Calu3 (cell line): ENCODE measurements around the gene SNRNP27. TPM values are rescaled to one million over a fixed set of nuclear protein-coding genes. Genes with fewer than 3 reads are reported as not detected.

Experiments used
- BruUV-seq: library from RNA; stranded (reverse); fragments of 400-500 nt; replicated peaks from 2 replicates; lab custom pipeline; 2021; lab: Mats Ljungman, UMichigan
- CTCF ChIA-PET: fragments of 300-600 bp; sonication (Branson Sonifier 250); formaldehyde crosslinking; loops from one replicate; lab custom pipeline; 2022; ENCODE audit warnings: antibody characterized with exemption; lab: Charles Lee
- DNase-seq: peaks from one replicate; pipeline ENCODE4 v3.0.0; 2022
- H3K27ac Mint-ChIP-seq: one replicate; pipeline ENCODE4 v1.8.0; 2022; ENCODE audit warnings: mixed read lengths; ENCODE audit not compliant: unreplicated experiment
- H3K27me3 Mint-ChIP-seq: one replicate; pipeline ENCODE4 v1.8.0; 2022; ENCODE audit warnings: mixed read lengths; ENCODE audit not compliant: unreplicated experiment
- H3K36me3 Mint-ChIP-seq: one replicate; pipeline ENCODE4 v1.8.0; 2022; ENCODE audit warnings: mild to moderate bottlenecking, moderate library complexity, mixed read lengths; ENCODE audit not compliant: insufficient read depth, unreplicated experiment
- H3K4me1 Mint-ChIP-seq: one replicate; pipeline ENCODE4 v1.8.0; 2022; ENCODE audit warnings: mild to moderate bottlenecking, low read depth, mixed read lengths; ENCODE audit not compliant: unreplicated experiment
- H3K4me3 Mint-ChIP-seq: one replicate; pipeline ENCODE4 v1.8.0; 2022; ENCODE audit warnings: mild to moderate bottlenecking, low read depth, moderate library complexity, mixed read lengths; ENCODE audit not compliant: unreplicated experiment
- H3K9me3 Mint-ChIP-seq: one replicate; pipeline ENCODE4 v1.8.0; 2022; ENCODE audit warnings: low read depth, mixed read lengths; ENCODE audit not compliant: unreplicated experiment
- intact Hi-C: fragments of 100-400 bp; cut with micrococcal nuclease; formaldehyde crosslinking; loops from one replicate; pipeline ENCODE4 v1.10.0; 2022; ENCODE audit not compliant: unreplicated experiment
- total RNA-seq: library from RNA; stranded (reverse); gene quantifications from 2 replicates; pipeline ENCODE4 v1.2.3, GENCODE V29; 2022
- TF ChIP-seq, protein P1 (sequence below): fragments of 200-600 bp; IDR thresholded peaks from one replicate; pipeline ENCODE4 v1.8.0; 2022; ENCODE audit warnings: antibody characterized with exemption; ENCODE audit not compliant: unreplicated experiment

SNRNP27 gene
- total RNA-seq, 1 experiment from 2014 or later, result 36.3 TPM

DNA sequence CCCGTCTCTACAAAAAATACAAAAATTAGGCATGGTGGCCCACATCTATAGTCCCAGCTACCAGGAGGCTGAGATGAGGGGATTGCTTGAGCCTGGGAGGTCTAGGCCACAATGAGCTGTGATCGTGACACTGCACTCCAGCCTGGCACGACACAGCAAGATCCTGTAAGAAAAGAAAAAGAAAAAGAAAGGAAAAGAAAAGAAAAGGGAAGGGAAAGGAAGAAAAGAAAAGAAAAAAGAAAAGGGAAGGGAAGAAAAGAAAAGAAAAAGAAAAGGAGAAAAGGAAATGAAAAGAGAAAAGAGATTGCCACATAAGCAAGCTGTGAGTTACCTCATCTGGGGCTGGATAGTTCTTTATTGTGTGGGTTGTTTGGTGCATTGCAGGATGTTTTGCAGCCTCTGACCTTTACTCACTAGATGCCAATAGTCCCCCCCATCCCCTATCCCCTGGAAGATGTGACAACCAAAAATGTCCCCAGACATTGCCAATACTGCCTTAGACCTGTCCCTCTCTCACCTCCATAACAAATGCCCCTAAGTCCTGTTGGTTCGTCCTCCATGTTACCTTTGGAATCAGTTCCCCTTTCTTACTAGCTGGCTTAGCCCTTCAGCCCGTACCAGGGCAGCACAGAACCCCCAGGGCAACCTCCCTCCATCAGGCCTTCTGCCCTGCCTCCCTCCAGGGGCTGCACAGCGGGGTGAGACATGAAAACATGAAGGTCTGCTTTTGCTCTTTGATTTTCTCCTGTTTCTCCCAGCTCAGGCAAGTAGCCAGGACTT lies 58.8 kb downstream of the SNRNP27 start:
- Mint-ChIP-seq H3K4me1 (peaks cover 16% of the 10 kb centered on the region), H3K27ac (no peak overlapping the region), H3K4me3 (no peak overlapping the region), H3K9me3 (no peaks in the 10 kb centered on the region), H3K27me3 (peaks cover 26% of the 10 kb centered on the region), H3K36me3 (no peaks in the 10 kb centered on the region)
- CTCF ChIA-PET, result no interaction called here
- TF ChIP-seq, protein P1, sequence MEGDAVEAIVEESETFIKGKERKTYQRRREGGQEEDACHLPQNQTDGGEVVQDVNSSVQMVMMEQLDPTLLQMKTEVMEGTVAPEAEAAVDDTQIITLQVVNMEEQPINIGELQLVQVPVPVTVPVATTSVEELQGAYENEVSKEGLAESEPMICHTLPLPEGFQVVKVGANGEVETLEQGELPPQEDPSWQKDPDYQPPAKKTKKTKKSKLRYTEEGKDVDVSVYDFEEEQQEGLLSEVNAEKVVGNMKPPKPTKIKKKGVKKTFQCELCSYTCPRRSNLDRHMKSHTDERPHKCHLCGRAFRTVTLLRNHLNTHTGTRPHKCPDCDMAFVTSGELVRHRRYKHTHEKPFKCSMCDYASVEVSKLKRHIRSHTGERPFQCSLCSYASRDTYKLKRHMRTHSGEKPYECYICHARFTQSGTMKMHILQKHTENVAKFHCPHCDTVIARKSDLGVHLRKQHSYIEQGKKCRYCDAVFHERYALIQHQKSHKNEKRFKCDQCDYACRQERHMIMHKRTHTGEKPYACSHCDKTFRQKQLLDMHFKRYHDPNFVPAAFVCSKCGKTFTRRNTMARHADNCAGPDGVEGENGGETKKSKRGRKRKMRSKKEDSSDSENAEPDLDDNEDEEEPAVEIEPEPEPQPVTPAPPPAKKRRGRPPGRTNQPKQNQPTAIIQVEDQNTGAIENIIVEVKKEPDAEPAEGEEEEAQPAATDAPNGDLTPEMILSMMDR, result no peak
- intact Hi-C loops, result no loop called here
- DNase-seq, result no peak
- no TSS peak for BruUV-seq

DNA sequence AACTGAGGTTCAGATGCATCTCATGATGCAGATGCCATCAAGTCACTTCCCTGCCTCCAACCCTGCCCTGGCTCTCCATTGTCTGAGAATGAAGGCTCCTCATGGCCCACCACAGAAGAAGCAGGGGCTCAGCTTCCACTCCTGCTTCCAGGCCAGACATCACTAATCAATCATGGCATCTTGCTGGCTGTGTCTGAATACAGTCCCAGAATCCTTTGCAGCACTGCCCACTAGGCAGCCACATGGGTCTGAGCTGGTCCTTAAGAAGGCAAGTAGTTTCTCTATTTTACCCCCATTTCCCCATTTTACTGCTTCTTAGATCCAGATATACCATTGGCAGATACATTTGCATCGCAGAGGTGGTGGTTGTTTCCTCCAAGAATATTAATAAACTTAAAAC lies 60.3 kb downstream of the SNRNP27 start:
- CTCF ChIA-PET, result no interaction called here
- H3K4me1 Mint-ChIP-seq, result peaks cover 12% of the 10 kb centered on the region
- no peaks in the 10 kb centered on the region for H3K9me3 Mint-ChIP-seq
- TF ChIP-seq, protein P1, result no peak
- intact Hi-C loops, result no loop called here
- DNase-seq, result no peak
- no TSS peak for BruUV-seq
- no peak overlapping the region for H3K4me3 Mint-ChIP-seq
- H3K36me3 Mint-ChIP-seq, result no peaks in the 10 kb centered on the region
- no peak overlapping the region for H3K27ac Mint-ChIP-seq
- H3K27me3 Mint-ChIP-seq, result peaks cover 42% of the 10 kb centered on the region

Other genes with a start within 250 kb of the SNRNP27 start
- gene ANXA4, start 151.8 kb upstream of the SNRNP27 start, total RNA-seq, result 1,439 and 1,638 TPM in 2 replicates
- gene GMCL1, start 64.3 kb upstream of the SNRNP27 start, total RNA-seq, result 63.8 and 76.4 TPM in 2 replicates
- 13.3 and 17.4 TPM in 2 replicates for gene MXD1, start 21.2 kb downstream of the SNRNP27 start, total RNA-seq
- gene ASPRV1, start 67.7 kb downstream of the SNRNP27 start, total RNA-seq, result 0.17 and 0.27 TPM in 2 replicates
- gene PCBP1, start 193.5 kb downstream of the SNRNP27 start, total RNA-seq, result 252 and 260 TPM in 2 replicates